ENCODE data around the gene HS3ST3A1. TPM values are rescaled to one million over a fixed set of nuclear protein-coding genes. Genes with fewer than 3 reads are reported as not detected.

The HS3ST3A1 gene
- total RNA-seq, 1 donor from 2014 or later, result 8.8 TPM

DNA sequence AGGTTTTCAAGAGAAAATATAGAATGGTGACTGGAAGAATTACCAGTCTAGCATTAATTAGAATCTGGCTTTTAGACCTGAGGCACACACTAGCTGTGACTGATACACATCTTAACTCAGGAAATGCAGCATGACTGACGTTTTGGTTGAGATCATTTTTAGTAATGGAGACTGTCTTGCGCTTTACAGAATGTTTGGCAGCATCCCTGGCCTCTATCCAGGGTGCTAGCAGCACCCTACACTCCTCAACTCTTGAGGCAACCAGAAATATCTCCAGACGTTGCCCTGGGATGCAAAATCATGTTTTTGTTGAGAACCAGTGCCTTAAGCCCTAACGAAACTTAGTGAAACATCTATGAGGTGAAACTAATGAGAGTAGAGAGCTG is 109.0 kb downstream of the HS3ST3A1 start:
- Mint-ChIP-seq H3K9me3 (ENCODE audit: low read depth) (peaks cover 2% of the 10 kb centered on the region), H3K27me3 (ENCODE audit: low read depth) (no peaks in the 10 kb centered on the region), H3K27ac (ENCODE audit: unreplicated experiment) (peak overlapping the region; percentile 60), H3K36me3 (ENCODE audit: low read depth) (peaks cover 9% of the 10 kb centered on the region), H3K4me3 (ENCODE audit: unreplicated experiment) (no peak overlapping the region), H3K4me1 (ENCODE audit: low read depth) (peaks cover 22% of the 10 kb centered on the region)
- DNase-seq (ENCODE audit: low spot score), result no peak
- no peak for TF ChIP-seq CTCF (IDR thresholded peaks at IDR 0.05)

DNA sequence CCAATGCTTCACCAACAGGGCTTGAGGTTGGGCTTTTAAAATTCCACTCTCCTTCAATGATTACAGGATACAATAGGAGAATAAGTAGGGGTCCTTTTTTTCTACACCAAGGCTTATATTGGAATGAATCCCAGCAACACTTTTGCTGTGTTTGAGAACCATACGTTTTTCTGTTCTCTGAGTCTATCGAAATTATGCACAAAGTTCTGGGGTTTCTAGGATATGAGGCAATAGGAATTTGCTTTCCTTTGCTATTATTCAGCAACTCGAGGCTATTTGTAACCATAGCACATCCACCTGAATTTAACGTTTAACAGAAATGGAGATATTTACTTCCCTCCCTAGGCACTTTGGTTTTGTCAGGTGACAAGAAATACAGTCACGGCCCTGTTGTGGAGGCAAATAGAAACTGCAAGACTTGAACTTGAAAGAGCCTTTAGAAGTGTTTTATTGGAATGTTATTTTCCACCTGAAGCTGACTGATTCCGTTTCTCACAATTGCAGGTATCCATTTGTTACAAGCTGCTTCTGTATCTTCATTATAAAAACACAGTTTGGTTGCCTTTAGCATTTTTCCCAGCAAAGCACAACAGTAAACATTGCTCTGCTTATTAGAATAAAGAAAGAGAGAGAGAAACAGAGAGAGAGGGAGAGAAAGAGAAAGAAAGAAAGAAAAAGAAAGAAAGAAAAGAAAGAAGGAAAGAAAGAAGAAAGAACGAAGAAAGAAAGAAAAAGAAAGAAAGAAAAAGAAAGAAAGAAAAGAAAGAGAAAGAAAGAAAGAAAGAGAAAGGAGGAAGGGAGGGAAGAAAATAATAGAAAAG is 109.6 kb downstream of the HS3ST3A1 start:
- Mint-ChIP-seq H3K27ac (ENCODE audit: unreplicated experiment) (peak overlapping the region; percentile 27), H3K27me3 (ENCODE audit: low read depth) (no peaks in the 10 kb centered on the region), H3K4me3 (ENCODE audit: unreplicated experiment) (no peak overlapping the region), H3K9me3 (ENCODE audit: low read depth) (peaks cover 2% of the 10 kb centered on the region), H3K4me1 (ENCODE audit: low read depth) (peaks cover 22% of the 10 kb centered on the region), H3K36me3 (ENCODE audit: low read depth) (peaks cover 9% of the 10 kb centered on the region)
- DNase-seq (ENCODE audit: low spot score), result no peak
- TF ChIP-seq CTCF (IDR thresholded peaks at IDR 0.05), result no peak

DNA sequence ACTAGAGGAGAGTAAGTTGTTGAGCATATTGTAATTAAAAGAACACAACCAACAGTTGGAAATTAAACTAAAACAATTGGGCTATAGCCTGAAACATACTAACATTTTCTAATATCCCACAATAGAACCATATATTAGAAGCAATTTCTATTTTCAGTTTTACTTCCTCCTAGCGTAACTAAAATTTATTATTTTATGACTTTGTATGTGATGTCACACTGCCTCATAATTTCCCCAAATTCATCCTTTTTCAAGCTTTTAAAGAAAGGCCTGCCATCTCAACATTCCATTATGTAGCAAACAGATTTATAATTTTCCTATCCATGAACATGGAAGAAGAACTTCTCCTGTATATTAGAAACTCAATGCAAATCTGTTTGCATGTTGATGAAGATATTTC is 110.2 kb downstream of the HS3ST3A1 start:
- Mint-ChIP-seq H3K9me3 (ENCODE audit: low read depth) (peaks cover 2% of the 10 kb centered on the region), H3K27ac (ENCODE audit: unreplicated experiment) (no peak overlapping the region), H3K4me1 (ENCODE audit: low read depth) (peaks cover 22% of the 10 kb centered on the region), H3K27me3 (ENCODE audit: low read depth) (no peaks in the 10 kb centered on the region), H3K36me3 (ENCODE audit: low read depth) (peaks cover 9% of the 10 kb centered on the region), H3K4me3 (ENCODE audit: unreplicated experiment) (no peak overlapping the region)
- DNase-seq (ENCODE audit: low spot score), result no peak
- no peak for TF ChIP-seq CTCF (IDR thresholded peaks at IDR 0.05)

GRCh38 chr17:13490906-13491482 is 110.7 kb downstream of the HS3ST3A1 start:
- Mint-ChIP-seq H3K9me3 (ENCODE audit: low read depth) (peaks cover 2% of the 10 kb centered on the region), H3K4me1 (ENCODE audit: low read depth) (peaks cover 22% of the 10 kb centered on the region), H3K27ac (ENCODE audit: unreplicated experiment) (no peak overlapping the region), H3K36me3 (ENCODE audit: low read depth) (peaks cover 9% of the 10 kb centered on the region), H3K27me3 (ENCODE audit: low read depth) (no peaks in the 10 kb centered on the region), H3K4me3 (ENCODE audit: unreplicated experiment) (no peak overlapping the region)
- no peak for DNase-seq (ENCODE audit: low spot score)
- no peak for TF ChIP-seq CTCF (IDR thresholded peaks at IDR 0.05)

GRCh38 chr17:13490427-13490826 is 111.3 kb downstream of the HS3ST3A1 start:
- TF ChIP-seq CTCF (IDR thresholded peaks at IDR 0.05), result no peak
- Mint-ChIP-seq H3K4me1 (ENCODE audit: low read depth) (peaks cover 22% of the 10 kb centered on the region), H3K4me3 (ENCODE audit: unreplicated experiment) (no peak overlapping the region), H3K27ac (ENCODE audit: unreplicated experiment) (no peak overlapping the region), H3K36me3 (ENCODE audit: low read depth) (peaks cover 6% of the 10 kb centered on the region), H3K9me3 (ENCODE audit: low read depth) (no peaks in the 10 kb centered on the region), H3K27me3 (ENCODE audit: low read depth) (no peaks in the 10 kb centered on the region)
- no peak for DNase-seq (ENCODE audit: low spot score)
